H4 (cell line): Measurements from ENCODE around the gene RLBP1. TPM values are rescaled to one million over a fixed set of nuclear protein-coding genes. Genes with fewer than 3 reads are reported as not detected.

Experiments
- DNase-seq: peaks from one replicate; pipeline ENCODE4 v3.0.0-alpha.2; 2015; ENCODE audit warnings: low spot score
- total RNA-seq: library from RNA; depleted of rRNA; stranded (reverse); fragments of >200 nt; shearing (Covaris generic); gene quantifications from 2 replicates; pipeline ENCODE4 v1.2.3, GENCODE V29; 2014; rRNA removed

The RLBP1 gene
- total RNA-seq, 1 experiment from 2014 or later, result not detected

DNA sequence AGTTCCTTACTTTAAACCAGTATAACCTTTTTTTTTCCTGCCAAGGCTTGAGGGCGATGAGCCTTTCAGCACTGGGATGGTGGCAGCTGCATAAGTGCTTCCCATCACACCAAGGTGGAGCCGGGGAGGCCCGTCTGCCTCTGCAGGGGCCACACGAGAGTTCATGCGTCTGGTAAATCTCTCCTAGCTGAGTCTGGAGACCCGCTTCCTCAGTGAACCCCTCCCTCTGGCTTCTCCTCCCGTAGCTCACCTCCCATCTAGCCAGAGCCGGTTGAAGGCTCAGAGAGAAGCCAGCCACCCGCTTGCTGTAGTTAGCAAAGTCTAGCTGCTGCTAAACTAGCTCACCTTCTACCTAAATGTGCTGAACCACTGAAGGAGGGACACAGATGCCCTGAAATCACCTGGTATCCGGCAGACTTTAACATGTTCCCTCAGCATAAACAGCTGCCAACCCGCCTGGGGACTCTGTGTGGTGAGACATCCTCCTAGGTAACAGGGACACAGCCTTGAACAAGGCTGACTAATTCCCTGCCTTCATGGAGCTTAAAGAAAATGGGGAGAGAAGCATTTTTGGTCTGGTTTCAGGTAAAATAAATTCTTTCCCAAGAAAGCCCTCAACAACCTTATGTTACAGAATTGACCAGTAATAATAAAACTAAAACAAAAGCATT is 42.9 kb downstream of the RLBP1 start:
- no peak for DNase-seq

DNA sequence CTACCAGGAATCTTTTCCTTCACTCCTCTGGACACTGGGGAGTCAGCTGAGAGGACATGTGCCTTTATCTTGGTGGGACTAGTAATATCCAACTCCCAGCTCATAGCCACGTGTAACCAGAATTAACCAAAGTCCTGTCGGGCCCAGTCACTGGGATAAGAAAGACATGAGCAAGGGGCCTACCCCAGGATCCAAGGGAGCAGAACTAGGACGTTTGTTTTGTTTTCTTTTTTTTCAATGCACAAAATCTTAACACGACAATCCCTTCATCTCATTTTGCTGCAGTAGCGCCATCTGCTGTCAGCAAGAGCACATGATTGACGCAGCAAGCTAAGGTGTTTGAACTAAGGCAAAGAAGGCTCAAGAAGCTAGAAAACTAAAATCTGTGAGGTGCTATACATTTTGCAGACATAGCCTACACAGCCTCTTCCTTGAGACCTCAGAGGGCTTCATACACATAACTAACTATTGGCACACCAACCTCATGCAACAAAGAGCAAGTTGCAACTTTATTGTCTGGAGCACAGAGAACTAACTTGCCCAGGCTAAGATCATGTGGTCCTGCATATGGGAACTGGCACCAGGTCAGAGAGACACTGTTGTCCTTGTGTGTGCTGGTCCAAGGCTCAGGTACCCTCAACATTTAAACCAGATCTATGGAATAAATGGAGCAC is 43.6 kb downstream of the RLBP1 start:
- peak; percentile 75 for DNase-seq

DNA sequence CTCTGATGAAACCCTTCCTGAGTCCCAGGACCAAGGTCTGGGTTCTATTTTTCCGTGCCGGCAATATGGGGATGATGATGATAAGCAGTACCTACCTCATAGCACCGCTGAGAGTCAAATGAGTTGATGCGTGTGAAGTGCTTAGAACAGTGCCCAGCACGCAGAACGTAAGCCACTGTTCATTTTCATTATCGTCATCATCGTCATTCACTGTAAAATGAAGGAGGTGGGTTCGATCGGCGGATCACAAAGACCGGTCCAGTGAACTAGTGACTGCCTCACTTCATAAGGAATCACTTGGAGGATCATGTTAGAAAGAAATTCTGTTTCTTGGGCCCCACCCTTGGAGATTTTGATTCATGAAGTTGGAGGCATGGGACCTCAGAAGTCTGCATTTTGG is 44.3 kb downstream of the RLBP1 start:
- DNase-seq, result no peak

DNA sequence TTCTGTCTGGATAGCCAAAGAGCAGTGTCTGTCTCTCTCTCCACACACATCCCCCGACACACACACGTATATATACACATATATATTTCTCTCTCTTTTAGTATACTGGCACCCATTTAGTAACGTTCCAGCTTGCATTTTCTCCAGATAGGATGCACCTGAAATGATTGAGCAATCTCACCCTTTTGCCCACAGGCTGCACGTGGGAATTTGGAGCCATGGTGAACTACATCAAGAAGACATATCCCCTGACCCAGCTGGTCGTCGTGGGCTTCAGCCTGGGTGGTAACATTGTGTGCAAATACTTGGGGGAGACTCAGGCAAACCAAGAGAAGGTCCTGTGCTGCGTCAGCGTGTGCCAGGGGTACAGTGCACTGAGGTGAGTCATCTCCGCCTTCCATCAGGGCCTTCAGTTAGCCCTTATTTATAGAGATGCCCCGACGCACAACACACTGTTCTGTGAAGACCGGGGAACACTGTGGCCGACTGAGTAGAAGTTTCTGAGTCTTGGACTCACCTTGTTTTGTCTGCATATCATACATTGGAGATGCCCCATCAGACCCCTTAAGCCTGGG is 45.7 kb downstream of the RLBP1 start:
- no peak for DNase-seq

DNA sequence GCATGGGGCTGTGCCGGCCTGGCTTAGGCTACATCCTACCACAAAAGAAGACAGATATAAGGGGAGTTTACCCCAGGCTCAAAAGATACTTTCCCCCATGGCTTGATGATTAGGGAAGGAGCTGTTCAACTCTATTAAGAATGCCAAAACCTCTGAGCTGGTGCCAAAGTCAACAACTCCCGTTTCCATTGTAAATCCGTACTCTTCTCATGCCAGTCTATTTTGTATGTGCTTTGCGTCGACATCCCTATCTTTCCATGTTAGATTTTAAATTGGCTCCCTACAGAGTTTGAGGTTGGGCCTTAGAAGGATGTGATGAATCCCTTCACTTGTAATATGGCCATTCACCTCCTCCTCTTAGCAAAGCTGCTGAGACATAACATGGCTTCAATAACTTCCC is 46.9 kb downstream of the RLBP1 start:
- DNase-seq, result no peak

DNA sequence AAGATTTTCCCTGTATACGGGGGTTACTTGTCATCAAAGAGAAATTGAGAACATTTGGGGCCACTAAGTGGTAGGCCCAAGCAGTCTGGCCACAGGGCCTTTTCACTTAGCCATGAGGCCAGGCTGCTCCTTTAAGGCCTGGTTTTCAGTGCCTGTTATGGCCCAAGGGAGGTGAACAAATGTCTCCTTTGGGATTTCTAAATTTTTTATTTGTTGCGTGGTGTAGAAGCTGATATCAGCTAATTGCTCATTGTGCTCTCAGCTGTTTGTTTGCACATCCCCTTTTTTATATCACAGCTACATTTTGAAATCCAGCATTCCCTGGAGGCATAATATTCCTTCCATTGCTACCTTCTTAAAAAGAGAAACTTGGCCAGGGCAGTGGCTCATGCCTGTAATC is 48.5 kb downstream of the RLBP1 start:
- DNase-seq, result no peak

DNA sequence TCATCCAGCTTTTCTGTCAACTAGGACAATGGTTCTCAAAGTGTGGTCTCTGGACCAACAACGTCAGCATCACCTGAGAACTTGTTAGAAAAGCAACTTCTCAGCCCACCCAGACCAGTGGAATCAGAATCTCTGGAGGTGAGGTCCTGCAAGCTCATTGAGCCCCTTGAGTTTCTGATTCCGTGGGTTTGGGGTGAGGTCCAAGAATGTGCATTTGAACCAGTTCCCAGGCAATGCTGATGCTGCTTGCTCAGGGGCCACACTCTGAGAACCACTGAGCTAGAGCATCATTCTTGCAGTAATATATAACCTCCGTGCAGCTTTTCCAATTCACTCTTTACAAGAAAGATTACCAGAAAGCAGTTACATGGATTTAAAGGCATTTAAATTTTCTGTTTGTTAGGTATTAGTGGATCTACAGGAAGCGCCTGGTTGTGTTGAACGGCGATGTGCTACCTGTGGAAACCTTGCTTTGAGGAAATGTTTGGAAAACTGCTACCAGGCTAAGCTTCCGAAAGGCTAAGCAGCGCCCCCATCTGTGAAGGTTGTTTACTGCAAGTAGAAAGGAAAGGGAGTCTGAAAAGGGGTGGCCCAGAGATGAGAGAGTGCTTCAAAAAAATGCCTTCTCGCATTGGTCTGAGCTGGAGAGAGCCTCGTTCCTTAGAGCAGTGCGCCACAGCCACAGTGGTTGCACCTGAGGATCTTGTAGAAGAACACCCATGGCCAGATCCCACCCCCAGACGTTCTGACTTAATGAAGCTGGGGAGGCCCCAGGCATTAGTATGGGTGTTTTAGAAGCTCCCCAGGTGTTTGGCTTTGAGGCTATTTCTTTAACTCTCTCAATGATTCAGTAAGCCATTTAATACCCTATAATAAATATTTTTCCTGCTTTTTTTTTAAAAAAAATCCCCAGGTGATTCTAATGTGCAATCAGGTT is 50.0 kb downstream of the RLBP1 start:
- peak; percentile 26 for DNase-seq

DNA sequence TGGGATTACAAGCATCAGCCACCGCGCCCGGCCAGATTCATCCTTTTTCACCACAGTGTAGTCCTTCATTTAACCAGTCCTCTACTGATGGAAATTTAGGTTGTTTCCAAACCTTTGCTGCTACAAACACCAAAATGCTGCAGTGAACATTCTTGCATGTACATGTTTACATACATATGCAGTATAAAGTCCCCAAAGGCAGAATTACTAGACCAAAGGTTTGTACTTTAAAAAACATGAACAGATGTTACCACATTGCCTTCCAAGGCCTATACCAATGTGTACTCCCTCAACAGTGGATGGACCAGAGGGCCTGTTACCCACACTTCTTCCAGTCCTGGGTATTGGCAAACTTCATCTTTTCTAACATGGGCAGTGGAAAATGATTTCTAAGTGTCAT is 51.0 kb downstream of the RLBP1 start:
- DNase-seq, result no peak

DNA sequence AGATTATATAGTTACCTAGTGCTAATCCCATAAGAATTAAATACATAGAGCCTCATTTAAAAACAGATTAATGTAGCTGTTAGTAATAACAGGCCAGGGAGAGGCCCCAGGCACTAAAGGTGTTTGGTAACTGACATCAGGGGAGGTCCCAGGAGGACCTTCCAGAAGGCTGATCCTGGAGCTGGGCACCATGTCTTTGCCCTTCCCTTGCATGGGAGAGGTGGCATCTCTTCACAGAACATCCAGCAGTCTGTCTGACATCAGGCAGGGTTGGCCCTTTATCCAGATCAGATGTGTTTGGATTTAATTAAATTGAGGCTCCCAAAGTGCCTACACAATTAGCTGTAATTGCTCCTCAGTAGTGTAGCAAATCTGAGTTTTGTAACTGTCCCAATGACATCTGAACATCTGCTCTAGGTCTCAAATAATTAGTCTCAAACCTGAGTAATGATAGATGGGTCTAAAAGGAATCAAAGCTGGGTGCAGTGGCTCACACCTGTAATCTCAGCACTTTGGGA is 53.0 kb downstream of the RLBP1 start:
- DNase-seq, result no peak

DNA sequence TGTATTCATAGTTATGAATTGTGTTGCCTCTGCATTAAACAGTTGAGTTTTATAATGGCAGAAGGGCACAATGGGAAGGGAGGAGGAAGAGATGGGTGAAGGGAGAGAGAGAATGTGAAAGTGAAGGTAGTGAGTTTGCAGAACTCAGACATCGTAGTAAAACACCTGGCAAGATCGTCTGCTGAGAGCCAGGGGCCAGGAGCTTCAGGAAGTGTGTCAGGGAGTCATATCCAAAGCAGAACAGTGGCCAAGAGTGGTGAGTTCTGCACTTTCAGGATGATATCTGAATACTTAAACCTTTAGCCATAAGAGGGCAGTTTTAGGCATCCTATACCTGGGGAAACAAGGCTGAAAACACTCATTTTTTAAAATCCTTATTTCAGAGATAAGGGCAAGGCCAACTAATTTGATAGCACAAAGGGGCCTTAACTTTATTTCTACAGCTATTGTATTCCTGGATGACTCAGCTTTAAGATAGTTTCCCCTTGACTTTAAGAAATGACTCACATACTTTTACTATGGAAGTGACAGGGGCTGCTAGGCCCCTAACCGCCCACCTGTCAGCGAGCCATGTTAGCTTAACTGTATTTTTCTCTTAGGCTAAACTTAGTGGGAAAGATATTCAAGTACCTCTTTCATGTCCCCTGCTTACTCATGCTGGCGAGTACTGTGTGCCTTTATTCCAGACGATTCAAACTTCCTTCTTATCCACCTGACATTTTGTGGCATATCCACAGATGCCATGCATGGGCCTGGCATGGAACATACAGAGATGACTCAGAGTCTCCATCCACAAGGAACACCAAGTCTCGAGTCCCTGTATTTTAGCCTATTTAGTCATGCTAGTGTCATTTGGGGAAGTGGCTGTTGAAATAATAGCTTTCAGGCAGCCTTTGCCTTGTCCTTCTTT is 53.9 kb downstream of the RLBP1 start:
- DNase-seq, result peak; percentile 85

DNA sequence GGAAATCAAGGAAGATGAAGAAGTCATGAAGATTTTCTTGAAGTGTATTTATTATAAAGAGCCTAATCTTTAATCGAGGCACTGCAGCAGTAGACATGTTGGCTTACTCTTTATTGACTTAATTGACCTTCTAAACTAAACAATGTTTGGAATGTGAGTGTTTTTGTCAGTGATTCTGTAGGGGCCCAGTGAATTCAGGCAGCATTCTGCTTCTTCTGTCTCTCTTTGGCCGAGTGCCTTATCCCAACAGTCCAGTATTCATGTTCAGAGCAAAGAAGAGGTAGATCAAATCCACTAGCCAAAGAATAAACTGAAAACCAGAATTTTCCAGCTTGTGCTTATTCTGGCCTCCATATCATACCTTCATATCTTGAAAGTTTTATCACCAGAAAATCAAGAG is 55.7 kb downstream of the RLBP1 start:
- no peak for DNase-seq

DNA sequence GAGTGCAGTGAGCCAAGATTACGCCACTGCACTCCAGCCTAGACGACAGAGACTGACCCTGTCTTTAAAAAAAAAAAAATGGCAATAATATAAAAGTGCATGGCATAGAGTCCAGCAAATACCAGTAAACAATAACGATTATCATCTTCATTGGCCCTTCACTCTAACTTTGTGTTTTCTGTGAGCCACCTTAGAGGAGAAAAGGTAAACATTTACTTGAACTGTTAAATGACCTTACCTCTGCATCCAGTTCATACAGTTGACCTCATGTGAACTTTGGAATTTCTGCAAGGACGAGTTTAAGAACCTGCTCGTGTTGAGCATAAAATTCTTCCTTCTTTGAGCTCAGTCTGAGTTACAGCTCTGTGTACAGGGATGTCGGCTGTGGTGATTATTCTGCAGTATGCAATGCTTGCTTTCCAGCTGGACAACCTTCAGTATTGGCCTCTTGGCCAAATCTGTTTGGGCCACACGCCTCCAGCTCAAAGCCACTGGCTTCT is 56.6 kb downstream of the RLBP1 start:
- no peak for DNase-seq

DNA sequence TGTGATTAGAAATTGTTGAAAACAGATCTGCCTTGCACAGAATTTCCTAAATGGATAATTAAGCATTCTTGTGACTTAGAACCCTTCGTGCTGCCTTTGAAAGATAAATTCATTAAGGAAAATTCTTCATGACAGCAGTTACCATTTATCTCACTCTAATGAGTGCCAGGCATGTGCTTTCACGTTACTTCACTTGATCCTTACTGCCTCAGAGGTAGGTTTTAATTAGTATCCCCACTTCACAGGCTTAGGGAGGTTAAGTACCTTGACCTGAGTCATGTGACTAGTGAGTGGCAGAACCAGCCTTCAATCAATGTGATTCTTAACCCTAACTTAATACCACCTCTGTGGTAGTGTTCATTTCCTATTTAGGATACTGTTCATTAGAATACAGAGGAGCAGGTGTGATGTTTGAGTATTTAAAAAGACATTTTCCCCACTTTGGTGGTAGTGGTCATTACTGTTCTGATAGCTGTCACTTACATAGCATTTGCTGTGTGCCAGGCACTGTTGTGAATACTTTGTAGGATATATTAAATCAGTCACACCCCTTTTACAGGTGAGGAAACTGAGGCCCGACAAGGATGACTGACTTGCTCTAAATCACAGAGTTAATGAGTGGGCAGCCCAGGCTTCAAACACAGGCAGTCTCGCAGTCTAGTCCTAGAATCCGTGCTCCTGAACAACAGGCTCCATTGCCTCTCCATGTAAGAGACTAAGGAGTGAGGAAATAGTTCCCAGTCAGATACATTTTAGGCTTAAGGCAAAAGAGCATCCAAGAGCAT is 57.9 kb downstream of the RLBP1 start:
- no peak for DNase-seq

DNA sequence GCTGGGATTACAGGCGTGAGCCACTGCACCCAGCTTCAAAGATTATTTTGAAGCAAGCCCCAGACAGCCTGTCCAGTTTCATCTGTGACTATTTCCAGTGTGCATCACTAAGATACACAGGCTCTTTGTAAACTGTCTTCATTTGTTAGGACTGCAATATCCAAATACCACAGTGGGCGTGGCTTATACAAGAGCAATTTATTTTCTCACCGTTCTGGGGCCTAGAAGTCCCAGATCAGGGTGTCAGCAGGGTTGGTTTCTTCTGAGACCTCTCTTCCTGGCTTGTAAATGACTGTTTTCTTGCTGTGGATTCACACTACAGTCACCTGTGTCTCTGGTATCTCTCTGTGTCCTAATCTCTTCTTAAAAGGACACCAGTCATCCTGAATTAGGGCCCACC is 59.7 kb downstream of the RLBP1 start:
- no peak for DNase-seq

Other genes with a start within 250 kb of the RLBP1 start
- gene ABHD2, start 133.1 kb downstream of the RLBP1 start, total RNA-seq, result 15.2 and 19.0 TPM in 2 replicates
- gene FANCI, start 22.4 kb upstream of the RLBP1 start, total RNA-seq, result 61.2 and 61.9 TPM in 2 replicates
- 19.5 and 36.9 TPM in 2 replicates for gene POLG, start 113.2 kb upstream of the RLBP1 start, total RNA-seq